Large intestine (tissue), 3 donors: ENCODE results near the gene CMBL. TPM values are rescaled to one million over a fixed set of nuclear protein-coding genes. Genes with fewer than 3 reads are reported as not detected.
"Not testable (repeated sequence)": the region's sequence is repeated elsewhere in the genome, so short reads cannot be mapped to it uniquely, and the experiment has no call there.

Experiments
- DNase-seq, 2 donors: peaks; one replicate each; pipeline versions ENCODE4 v3.0.0 to v3.0.0-alpha.2; 2013
- H3K27ac ChIP-seq: one replicate; pipeline ENCODE4 v1.5.1; 2013; ENCODE audit warnings: low read length
- H3K27me3 ChIP-seq: 2 replicates; pipeline ENCODE4 v1.6.1; 2013; ENCODE audit warnings: low read length; ENCODE audit not compliant: control insufficient read depth, insufficient read depth
- H3K36me3 ChIP-seq: 2 replicates; pipeline ENCODE4 v1.6.1; 2013; ENCODE audit warnings: low read length; ENCODE audit not compliant: control insufficient read depth, insufficient read depth
- H3K4me1 ChIP-seq: one replicate; pipeline ENCODE4 v1.6.1; 2013; ENCODE audit warnings: low read length; ENCODE audit not compliant: control insufficient read depth, insufficient read depth
- H3K4me3 ChIP-seq: one replicate; pipeline ENCODE4 v1.5.1; 2013; ENCODE audit warnings: low read length
- H3K9me3 ChIP-seq: one replicate; pipeline ENCODE4 v1.6.1; 2013; ENCODE audit warnings: mild to moderate bottlenecking, low read depth, low read length, moderate library complexity; ENCODE audit not compliant: control insufficient read depth
- WGBS: methylation state at CpG from one replicate; pipeline ENCODE4 v1.1.5; 2013; ENCODE audit warnings: low lambda C conversion rate; ENCODE audit not compliant: insufficient coverage; 5-methylcytosine and 5-hydroxymethylcytosine counted together
- polyA plus RNA-seq: library from polyadenylated mRNA; unstranded; fragments of 120-200 nt; gene quantifications from one replicate; pipeline ENCODE4 v1.2.1, GENCODE V29; 2013

The CMBL gene
- polyA plus RNA-seq, 1 donor: 61.2 TPM

GRCh38 chr5:10323588-10324488 is 16.1 kb upstream of the CMBL start:
- Histone ChIP-seq H3K9me3 (no peaks in the 10 kb centered on the region), H3K27me3 (no peaks in the 10 kb centered on the region), H3K27ac (no peak overlapping the region), H3K4me1 (no peaks in the 10 kb centered on the region), H3K4me3 (no peak overlapping the region), H3K36me3 (no peaks in the 10 kb centered on the region)
- DNase-seq: no peak
- 73% methylated on average over 2 of the region's 6 CpGs for WGBS

GRCh38 chr5:10321882-10322281 is 14.2 kb upstream of the CMBL start:
- no CpG with 5 or more reads among the region's 9 CpGs for WGBS

DNA sequence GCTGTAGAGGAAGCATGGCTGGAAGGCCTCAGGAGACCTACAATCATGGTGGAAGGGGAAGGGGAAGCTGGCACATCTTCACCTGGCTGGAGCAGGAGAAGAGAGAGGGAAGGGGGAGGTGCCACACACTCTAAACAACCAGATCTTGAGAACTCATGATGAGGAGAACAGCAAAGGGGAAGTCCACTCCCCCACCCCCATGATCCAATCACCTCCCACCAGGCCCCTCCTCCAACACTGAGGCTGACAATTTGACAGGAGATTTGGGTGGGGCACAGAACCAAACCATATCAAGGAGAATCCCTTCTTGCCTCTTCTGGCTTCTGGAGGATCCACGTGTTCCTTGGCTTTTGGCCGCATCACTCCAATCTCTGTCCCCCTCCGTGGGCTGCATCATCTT is 13.1 kb upstream of the CMBL start:
- DNase-seq: no peak
- H3K4me3 ChIP-seq: no peak overlapping the region

More at GRCh38 chr5:10321882-10322281, 14.2 kb upstream of the CMBL start:
- DNase-seq: no peak
- no peak overlapping the region for H3K27ac ChIP-seq
- no peak overlapping the region for H3K4me3 ChIP-seq
- H3K9me3 ChIP-seq: peaks cover 2% of the 10 kb centered on the region
- no peaks in the 10 kb centered on the region for H3K36me3 ChIP-seq
- no peaks in the 10 kb centered on the region for H3K4me1 ChIP-seq
- H3K27me3 ChIP-seq: no peaks in the 10 kb centered on the region

DNA sequence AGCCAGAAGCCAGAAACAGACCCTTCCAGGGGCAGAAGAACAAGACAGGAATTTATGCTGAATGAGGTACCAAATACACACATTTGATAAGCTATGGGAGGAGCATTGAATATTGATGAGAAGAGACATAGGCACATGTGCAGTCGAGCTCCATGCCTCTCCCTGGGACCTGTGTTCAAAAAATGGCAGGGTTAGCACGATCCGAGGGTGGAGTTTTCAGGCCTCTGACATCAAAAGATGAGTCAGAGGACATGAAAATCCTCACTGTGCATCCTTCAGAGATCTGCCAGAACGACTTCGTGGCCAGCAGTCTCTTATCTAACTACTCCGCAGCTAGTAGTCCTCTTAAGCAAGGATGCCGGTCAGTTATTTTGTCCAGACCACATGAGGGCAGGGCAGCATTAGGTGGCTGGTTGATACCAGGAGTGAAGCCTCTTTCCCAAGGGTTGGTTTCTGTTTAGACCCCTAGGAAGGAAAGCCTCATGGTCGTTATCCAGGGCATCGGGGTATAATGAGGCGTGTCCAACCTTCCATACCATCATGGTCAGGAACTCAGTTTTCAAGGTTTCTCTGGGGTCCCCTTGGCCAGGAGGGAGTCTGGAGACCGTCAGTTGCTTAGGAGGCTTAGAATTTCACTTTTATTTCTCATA is 11.6 kb upstream of the CMBL start:
- Histone ChIP-seq H3K9me3 (peaks cover 2% of the 10 kb centered on the region), H3K27ac (no peak overlapping the region), H3K36me3 (no peaks in the 10 kb centered on the region), H3K27me3 (no peaks in the 10 kb centered on the region), H3K4me3 (no peak overlapping the region), H3K4me1 (no peaks in the 10 kb centered on the region)
- DNase-seq: no peak
- no CpG with 5 or more reads among the region's 11 CpGs for WGBS

More for the DNA sequence above, 13.1 kb upstream of the CMBL start:
- Histone ChIP-seq H3K4me1 (no peaks in the 10 kb centered on the region), H3K27ac (no peak overlapping the region), H3K36me3 (no peaks in the 10 kb centered on the region), H3K9me3 (peaks cover 2% of the 10 kb centered on the region), H3K27me3 (no peaks in the 10 kb centered on the region)
- no CpG with 5 or more reads among the region's 3 CpGs for WGBS

DNA sequence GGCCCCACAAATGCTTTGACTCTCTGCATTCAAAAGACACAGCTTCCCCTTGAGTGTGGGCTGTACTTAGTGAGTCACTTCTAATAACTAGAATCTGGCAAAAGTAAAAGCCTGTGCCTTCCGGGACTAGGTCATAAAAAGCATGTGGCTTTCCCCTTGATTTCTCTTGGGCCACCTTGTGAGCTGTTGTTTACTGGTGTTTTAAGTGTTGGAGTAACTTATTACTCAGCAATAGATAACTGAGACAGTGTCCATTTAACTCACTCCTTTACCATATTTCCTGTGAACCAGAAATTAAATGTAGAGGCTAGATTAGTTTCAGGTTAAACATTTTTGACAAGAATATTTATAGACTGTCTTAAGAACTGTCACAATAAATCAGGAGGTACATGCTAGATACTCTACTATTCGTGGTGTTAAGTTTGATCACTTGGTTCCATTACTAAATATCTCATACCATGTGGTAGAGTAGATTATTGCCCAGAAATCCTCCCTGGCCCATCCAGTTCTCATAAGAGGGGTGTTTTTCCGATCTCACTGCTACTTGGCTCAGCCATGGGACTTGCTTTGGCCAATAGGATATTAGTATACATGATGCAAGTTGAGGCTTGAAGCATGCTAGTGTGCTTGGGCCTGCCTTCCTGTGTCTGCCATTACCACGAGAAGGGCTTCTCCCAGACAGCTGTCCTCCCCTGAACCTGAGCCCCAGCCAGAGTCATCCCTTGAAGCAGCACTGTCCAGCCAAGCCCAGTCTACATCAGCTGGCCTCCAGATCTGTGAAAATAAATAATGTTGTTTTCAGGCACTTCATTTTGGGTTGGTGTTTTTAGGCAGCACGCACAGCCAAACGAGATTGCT is 10.4 kb upstream of the CMBL start:
- no peaks in the 10 kb centered on the region for H3K4me1 ChIP-seq
- no peaks in the 10 kb centered on the region for H3K27me3 ChIP-seq
- WGBS: no CpG with 5 or more reads among the region's 6 CpGs
- H3K9me3 ChIP-seq: peaks cover 2% of the 10 kb centered on the region
- DNase-seq: peak in 1 of 2 donors; percentile 42
- H3K4me3 ChIP-seq: no peak overlapping the region
- H3K27ac ChIP-seq: no peak overlapping the region
- no peaks in the 10 kb centered on the region for H3K36me3 ChIP-seq

- H3K27me3 ChIP-seq: no peaks in the 10 kb centered on the region
- H3K27ac ChIP-seq: no peak overlapping the region
- peaks cover 1% of the 10 kb centered on the region for H3K4me1 ChIP-seq
- H3K4me3 ChIP-seq: no peak overlapping the region
- 100% methylated on average over 2 of the region's 15 CpGs for WGBS
- no peaks in the 10 kb centered on the region for H3K36me3 ChIP-seq
- peaks cover 2% of the 10 kb centered on the region for H3K9me3 ChIP-seq
- DNase-seq: no peak
Measured at GRCh38 chr5:10315824-10316509, 8.3 kb upstream of the CMBL start.

- Histone ChIP-seq H3K9me3 (peaks cover 2% of the 10 kb centered on the region), H3K27ac (no peak overlapping the region), H3K4me1 (peaks cover 3% of the 10 kb centered on the region), H3K27me3 (no peaks in the 10 kb centered on the region), H3K36me3 (no peaks in the 10 kb centered on the region), H3K4me3 (no peak overlapping the region)
- no peak for DNase-seq
- 93% methylated on average over 2 of the region's 5 CpGs for WGBS
Measured at GRCh38 chr5:10315201-10315600, 7.5 kb upstream of the CMBL start.

DNA sequence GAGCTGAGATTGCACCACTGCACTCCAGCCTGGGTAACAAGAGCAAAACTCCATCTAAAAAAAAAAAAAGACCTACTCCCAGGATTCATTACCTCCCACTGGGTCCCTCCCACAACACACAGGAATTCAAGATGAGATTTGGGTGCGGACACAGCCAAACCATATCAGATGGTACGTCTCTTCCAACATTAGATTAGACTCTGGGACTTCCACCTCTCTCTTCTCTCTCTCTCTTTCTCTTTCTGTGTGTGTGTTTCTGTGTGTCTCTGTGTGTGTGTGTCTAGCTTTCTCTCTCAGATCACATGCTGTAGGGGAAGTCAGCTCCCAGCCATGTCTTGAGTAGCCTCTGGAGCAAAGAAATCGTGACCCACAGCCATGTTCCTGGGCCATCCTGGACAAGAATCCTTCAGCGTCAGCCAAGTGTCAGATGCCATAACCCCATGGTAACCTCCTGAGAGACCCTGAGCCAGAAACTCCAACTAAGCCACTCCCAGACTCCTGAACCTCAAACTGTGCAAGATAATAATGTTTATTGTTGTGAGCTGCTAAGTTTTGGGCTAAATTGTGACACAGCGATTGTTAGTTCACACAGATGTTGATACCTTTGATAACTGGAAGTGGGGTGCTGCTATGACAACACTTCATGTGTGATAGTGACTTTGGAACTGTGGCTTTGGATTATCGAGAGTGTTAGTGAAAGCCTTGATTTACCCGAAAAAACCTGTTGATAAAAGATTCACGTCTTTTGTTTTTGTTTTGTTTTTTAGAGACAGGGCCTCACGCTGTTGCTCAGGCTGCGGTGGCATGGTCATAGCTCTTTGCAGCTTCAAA is 4.1 kb upstream of the CMBL start:
- no CpG with 5 or more reads among the region's 10 CpGs for WGBS
- Histone ChIP-seq H3K27me3 (no peaks in the 10 kb centered on the region), H3K9me3 (no peaks in the 10 kb centered on the region), H3K4me3 (no peak overlapping the region), H3K36me3 (no peaks in the 10 kb centered on the region), H3K4me1 (peaks cover 4% of the 10 kb centered on the region), H3K27ac (no peak overlapping the region)
- no peak for DNase-seq

- H3K9me3 ChIP-seq, H3K4me3 ChIP-seq, H3K27me3 ChIP-seq, H3K36me3 ChIP-seq, DNase-seq: not testable (repeated sequence)
- WGBS: no CpG with 5 or more reads among the region's 8 CpGs
- peak overlapping the region; percentile 66 for H3K27ac ChIP-seq
- H3K4me1 ChIP-seq: peaks cover 12% of the 10 kb centered on the region
Measured at GRCh38 chr5:10310835-10311570, 3.3 kb upstream of the CMBL start.
